Activated gamma-delta T cell treated with Interleukin-2 at 50 U/mL for 16 hours (primary cell): ENCODE results near the gene MYCBPAP.

Source experiments
- DNase-seq: peaks from one replicate; pipeline ENCODE4 v3.0.0-alpha.2; 2020

MYCBPAP gene

DNA sequence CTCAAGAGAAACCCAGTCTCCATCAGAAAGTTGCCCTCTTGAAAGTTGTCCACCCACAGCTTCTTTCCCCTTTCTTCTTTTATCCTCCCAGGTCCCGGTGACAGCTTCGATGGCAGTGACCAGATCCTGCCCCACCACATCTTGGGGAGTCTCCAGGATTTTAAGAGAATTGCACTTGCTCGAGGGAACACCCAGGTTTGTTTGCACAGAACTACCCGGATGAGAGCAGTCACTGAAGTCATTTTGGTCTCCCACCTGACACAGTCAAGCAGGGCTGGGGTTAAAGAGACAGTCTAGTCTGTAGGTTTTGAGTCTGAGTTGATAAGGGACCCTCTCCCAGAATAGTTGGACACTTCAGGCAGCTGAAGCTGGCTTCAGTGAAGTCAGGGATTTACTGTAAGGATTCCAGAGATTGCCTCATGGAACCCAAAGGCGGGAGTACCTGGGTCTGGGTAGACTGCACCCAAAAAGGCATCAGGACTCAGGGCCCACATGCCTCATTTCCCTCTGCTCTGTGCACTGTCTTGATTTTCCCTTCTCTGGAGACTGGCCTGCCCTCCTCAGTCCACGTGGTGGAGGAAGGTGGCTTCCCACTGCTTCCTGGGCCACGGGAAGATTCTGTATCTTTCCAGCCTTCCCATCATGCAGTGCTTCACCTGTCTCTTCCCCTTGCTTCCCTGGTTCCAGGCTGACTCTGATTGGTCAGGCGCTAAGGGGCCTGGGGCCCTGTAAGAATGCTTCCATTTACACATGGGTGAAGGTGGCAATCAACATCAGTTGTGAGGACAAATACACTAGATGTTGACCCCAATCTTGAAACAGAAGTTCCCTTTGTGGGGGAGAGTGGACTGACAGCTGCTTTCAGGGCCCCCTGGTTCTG is 9.5 kb downstream of the MYCBPAP start:
- no peak for DNase-seq

DNA sequence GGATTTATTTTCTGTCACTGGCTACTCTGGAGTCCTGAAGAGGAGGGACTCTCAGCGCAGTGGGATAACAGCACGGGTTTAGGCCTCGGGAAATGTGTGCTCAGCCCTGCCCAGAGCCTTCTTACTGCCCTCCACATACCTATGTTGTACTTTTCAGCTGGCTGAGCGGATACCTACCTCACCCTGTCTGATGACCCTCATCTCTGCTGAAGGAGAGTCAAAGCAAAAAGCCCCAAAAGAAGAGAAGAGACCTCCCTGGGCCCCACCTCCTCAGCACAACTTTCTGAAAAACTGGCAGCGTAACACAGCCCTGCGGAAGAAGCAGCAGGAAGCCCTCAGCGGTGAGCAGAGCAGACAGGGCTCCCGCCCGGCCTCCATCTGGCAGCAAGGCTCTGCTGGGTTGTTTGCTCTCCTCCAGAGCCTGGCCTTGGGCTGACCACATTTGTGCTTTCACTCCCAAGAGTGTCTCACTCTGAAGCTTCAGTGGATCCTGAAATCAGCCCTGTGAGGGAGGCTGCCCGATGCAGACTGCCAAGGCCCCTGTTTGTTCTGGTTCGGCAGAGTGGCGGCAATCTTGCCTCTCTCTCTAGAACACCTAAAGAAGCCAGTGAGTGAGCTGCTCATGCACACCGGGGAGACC is 10.3 kb downstream of the MYCBPAP start:
- no peak for DNase-seq

DNA sequence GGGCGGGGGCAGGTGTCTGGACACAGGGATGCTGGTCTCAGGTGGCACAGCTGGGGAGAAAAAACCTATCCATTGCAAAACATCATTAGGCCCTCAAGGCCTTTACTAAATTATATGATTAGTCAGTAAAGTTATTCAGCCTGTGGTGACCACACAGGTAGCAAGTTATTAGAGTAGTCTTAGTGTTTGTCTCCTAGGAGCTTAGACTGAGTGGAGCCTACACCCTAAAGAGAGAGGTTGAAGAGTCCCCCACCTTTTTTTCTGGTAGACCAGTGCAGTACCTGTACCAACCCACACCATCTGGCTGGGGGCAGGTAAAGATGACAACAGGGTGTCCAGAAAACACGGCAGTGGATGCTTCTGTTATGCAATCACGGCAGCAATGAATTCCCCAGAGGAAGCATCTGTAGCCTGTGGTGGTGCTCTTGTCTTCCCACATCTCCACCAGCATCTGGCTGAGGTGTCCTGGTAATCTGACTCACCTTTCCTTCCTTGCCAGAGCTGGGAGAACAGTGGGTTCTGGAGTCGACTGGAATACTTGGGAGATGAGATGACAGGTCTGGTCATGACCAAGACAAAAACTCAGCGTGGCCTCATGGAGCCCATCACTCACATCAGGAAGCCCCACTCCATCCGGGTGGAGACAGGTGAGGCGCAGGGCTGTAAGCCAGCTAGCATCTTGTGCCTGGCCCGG is 11.0 kb downstream of the MYCBPAP start:
- no peak for DNase-seq

- DNase-seq, result no peak
Observed at GRCh38 chr17:50520483-50520882, 12.2 kb downstream of the MYCBPAP start.

DNA sequence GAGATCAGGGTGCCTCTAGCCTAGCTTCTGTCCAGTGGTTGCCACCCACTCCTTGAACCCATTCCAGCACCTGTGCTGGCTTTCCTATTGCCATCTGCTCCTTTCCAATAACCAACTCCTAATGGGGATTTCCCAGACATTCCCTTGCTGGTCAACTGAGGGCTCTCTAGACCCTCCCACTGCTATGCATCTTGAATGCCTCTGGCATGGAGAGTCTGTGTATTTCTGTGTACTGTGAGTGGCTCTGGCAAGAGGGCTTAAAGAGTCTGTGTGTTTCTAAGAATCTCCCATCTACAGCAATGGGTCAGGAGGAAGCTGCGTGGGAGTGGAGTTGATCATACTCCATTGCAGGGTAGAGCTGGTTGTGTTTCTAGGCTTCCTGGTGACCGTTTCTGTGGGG is 13.3 kb downstream of the MYCBPAP start:
- DNase-seq, result no peak

- DNase-seq, result no peak
Observed at GRCh38 chr17:50522766-50523165, 14.5 kb downstream of the MYCBPAP start.

GRCh38 chr17:50523208-50523607 is 15.0 kb downstream of the MYCBPAP start:
- no peak for DNase-seq

GRCh38 chr17:50524838-50525237 is 16.6 kb downstream of the MYCBPAP start:
- no peak for DNase-seq

DNA sequence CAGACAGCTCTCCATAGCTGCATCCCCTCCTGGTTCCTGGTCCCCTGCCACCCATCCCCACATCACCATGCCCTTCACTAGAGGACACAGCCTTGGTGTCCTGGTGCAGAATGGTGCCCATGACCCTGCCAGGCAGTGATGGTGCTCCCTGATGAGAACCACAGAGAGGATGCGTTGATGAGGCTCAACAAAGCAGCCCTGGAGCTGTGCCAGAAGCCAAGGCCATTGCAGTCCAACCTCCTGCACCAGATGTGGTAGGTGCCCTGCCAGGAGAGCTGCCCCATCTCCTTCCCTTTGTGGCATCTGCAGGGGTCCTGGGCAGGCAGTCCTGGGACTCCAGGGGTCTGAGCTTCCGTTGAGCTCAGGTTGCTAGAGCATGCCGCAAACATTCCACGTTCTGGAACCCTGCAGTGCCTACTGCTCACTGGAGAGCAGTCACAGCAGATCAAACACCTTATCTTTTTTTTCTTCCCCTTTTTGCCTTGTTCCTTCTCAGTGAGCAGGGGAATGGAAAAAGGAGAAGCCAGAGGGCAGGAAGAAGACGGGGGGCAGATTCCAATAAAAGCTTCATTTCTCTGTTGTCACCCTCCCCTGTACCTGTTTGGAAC is 19.0 kb downstream of the MYCBPAP start:
- DNase-seq, result no peak

DNA sequence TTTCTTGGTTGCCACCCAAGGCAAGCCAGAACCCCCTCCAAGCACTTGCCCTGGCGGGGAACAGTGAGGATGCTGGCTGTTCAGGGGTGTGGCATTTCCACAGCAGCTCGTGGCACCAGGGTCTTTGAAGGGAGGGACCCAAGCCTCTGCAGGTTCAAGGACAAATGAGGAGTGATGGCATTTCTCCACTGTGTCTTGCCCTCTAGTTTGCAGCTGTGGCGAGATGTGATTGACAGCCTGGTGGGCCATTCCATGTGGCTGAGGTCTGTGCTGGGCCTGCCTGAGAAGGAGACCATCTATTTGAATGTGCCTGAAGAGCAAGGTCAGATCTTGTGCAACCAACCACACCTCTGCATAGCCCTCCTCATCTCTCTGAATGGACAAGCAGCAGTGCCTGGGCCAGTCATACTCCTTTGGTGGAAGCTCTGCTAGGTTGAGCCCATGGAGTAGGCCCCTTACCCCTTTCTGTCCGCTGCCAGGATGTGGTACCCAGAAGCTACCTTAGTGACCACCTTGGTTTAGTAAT is 19.8 kb downstream of the MYCBPAP start:
- no peak for DNase-seq

GRCh38 chr17:50529849-50530248 is 21.6 kb downstream of the MYCBPAP start:
- no peak for DNase-seq

DNA sequence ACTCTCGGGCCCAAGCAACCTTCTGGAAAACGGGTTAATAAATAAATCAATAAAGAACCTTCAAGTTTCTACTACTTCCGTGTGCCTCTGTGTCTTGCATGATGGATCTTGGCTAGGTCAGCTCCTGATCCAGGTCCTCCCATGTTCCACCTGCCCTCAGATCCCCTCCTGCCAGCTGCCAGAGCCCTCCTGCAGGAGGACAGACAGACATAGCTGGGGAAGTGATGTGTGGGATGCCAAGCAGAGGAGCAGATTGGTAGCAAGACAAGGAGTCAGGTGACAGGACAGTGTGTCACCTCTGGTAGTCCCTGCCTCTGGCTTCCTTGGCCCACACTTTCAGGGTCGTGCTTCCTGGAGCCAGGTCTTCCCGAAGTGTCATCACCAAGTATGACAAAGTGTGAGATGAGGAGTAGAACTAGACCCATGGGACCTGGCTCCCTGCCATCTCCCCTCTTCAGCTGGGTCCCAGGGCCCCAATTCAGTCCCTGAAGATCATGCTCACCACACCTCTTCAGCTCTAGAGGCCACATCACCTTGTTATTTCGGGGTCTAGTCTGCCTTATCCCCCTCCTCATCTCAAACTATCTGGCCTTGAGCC is 23.3 kb downstream of the MYCBPAP start:
- DNase-seq, result no peak

GRCh38 chr17:50532452-50533024 is 24.3 kb downstream of the MYCBPAP start, which contains the start of gene EPN3:
EPN3 (plus strand) TSS chr17:50532735; CDS start chr17:50536557, 3,822 bp downstream.
- DNase-seq, result no peak

GRCh38 chr17:50533185-50533584 is 24.9 kb downstream of the MYCBPAP start:
- no peak for DNase-seq

DNA sequence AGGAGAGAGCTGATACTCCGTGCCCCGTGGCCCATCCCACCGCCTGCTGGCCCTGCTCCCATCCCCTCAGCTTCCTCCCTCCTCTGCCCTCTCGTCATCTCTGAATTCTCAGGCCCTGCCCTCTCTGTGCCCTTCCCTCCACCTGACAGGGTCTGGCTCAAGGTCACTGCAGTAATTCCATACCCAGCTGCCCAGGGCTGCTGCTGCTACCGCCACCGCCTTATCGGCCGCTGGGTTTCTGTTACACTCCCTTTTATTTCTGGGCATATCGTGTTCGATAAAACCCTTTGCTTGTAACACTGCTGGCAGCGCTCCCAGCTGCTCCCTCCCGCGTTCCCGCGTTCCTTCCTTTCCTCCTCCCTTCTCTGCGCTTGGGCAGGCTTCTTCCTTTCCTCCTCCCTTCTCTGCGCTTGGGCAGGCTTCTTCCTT is 25.5 kb downstream of the MYCBPAP start:
- no peak for DNase-seq

- no peak for DNase-seq
Observed at GRCh38 chr17:50534222-50534978, 26.2 kb downstream of the MYCBPAP start.

DNA sequence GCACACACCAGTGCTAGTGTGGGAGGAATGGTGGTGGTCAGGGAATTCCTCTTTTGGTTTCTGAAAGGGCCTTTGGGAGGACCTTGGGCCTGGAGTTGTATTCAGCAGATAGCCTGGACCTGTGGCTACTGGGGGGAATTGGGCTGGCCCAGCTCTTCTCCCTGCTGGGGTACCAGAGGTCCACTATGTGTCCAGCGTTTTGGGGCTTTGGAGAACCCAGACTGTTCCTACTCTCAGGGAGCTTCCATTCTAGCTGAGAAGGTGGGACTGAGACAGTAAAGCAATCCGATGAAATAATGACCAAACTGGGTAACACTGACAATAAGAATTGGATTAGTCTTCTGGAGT is 26.7 kb downstream of the MYCBPAP start:
- DNase-seq, result no peak

- no peak for DNase-seq
Observed at GRCh38 chr17:50535407-50535806, 27.2 kb downstream of the MYCBPAP start.

- DNase-seq, result no peak
Observed at GRCh38 chr17:50536683-50537646, 28.7 kb downstream of the MYCBPAP start.
